GM19397 (cell line): ENCODE data around the gene GASK1B.

Experiments used
- ATAC-seq: cut with Tn5 transposase; IDR thresholded peaks from one replicate; pipeline ENCODE4 v1.9.1; 2021; ENCODE audit warnings: mild to moderate bottlenecking, moderate library complexity; ENCODE audit not compliant: unreplicated experiment

Gene GASK1B

DNA sequence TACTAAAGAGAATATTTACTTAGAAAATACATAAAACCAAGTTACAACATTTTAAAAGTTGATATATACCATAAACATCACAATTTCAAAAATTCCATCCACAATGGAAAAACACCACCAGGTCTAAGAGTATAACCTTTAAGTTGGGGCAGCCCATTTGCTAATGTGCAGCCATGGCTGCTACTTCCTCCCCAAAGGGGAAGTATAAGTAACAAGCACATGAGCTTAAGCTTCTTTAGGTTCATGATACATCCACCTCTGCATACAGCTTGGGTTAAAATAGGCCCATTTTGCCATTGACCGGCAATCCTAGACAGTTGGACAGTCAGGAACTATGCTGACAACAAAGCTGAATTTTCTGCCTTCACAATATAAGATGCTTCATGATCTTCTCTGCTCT is 16.6 kb upstream of the GASK1B start:
- ATAC-seq = no peak

DNA sequence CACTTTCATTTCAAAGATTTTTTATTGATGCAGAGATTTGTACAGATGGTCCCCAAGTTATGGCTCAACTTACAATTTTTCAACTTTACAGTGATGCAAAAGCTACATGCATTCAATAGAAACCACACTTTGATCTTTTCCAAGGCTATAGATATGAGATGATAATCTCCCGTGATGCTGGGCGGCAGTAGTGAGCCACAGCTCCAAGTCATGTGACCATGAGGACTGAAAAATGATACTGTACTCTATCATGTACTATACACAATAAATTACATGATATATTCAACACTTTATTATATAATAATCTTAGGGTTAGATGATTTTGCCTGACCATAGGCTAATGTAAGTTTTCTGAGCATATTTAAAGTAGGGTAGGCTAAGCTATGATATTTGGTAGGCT is 14.0 kb upstream of the GASK1B start:
- no peak for ATAC-seq

GRCh38 chr4:158182736-158183135 is 9.9 kb upstream of the GASK1B start:
- ATAC-seq = no peak

DNA sequence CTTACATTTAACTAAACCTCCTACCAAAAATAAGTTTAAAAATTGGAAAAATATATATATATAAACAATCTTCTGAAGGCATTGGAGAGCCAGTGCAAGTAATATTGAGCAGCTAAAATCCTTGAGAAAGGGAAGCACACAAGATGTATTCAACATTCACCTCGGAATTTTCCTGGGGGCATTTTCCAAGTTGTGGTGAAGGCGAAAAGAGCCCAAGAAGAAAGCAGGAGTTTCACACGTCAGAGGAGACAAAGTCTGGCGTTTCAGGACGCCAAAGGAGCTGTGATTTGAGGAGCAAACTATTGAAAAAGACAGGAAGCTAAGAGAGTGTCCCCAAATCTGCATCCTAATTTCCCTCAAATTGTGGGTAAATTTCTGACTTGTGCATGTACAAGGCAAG is 9.1 kb upstream of the GASK1B start:
- ATAC-seq = no peak

DNA sequence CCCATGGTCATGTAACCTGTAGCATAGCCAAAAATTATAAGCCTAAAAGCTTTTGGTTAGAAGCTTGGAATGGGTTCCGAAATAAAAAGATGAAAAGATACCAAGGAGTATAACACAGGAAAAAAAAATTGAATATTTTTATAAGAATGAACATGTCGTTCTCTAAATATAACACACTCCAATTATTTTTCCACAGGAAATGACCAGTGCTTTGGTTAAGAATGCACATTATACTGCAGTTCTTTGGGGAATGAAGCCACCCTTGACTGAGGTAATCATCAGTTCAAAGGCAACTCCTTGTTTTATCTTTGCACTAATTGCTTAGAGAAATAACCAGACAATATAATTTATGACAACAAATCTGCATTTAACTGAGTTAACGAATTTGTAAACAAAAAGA is 6.6 kb upstream of the GASK1B start:
- no peak for ATAC-seq

DNA sequence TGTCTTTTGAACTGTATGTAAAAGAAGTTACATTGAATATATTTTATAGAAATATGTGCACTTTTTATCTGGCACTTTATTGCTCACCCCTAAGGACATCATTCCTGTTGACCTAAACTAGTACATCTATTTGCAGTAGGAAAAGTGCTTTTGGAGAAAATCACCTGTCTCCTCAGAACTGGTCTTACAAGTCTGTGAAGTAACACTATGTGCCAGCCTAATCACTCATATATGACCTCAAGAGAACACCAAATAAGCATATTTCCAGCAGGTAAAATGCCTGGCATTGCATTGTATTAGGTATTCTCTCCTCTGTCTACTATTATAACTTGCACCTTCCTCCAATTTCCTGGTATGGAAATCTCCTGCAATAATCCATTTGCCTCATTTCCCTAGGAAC is 4.0 kb upstream of the GASK1B start:
- ATAC-seq = no peak

GRCh38 chr4:158176108-158176507 is 3.3 kb upstream of the GASK1B start:
- ATAC-seq = no peak

DNA sequence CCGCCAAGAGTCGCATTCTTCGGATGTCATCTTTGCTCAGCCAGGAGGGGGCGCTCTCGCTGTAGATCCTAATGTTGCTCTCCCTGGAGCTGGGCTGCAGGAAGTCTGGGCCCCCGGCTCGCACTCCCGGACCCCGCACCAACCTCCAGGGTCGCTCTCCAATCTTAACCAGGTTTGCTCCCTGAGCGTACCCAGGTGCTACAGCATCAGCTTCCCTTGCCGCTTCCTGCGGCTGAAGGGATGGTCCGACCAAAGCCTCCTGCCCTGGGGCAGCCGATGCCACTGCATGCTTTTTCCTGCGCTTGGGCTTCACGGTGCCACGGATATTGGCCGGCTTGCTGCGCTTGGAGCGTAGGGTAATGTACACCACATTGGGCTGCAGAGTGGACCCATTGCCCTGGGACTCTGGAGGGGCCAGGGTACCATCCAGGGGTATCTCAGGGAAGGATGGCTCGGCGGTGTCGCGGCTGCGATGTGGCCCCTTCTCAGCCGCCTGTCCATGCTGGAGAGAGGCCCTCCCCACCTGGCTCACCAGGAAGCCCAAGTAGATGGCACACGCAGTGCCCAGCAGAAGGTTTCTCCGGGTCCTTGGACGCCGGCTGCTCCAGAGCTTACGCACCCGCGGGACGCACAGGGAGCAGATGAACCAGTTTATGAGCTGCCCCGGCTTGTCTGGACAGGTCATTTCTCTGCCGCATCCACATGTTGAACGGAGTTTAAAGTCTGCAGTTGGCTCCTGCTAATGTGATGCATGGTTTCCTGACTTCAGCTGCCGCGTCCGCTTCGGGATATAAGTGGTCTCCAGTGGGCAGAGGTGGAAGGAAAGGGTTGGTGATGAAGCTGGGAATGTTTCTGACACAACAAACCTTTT is 1.9 kb downstream of the GASK1B start:
- ATAC-seq = no peak

DNA sequence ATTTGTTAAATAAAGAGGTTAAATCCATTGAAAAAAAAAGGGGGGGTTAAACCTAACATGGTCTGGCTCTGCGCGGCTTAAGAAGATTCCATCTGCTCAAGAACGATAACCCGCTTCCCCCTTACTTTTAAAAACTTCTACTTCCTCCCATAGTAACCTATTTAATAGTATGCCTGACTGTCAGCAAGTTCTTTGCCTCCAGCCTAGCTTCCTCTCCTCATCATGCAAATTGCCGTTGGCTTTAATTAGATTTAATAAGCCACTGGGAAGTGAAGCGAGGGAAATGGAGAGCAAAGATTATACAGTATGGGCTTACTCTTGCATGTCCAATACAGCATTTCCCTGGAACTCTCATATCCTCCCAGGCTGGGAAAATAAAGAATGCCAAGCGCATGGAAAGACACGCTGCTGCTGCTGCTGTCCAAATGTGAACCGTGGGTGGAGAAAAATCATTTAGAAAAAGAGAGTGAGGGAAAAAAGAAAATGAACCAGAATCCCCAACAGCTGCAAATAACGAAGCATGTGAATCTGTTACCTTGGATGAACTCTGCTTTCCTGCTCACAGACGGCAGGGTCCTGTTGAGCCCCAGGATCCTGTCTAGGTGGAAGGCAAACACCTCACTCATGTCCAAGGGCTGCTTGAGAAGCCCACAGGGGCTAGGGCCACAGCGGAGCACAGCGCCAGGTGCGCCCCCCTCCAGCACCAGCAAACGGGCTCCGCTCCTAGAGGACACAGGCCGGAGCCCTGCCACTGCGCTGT is 2.7 kb downstream of the GASK1B start:
- no peak for ATAC-seq

GRCh38 chr4:158169506-158169905 is 3.3 kb downstream of the GASK1B start:
- no peak for ATAC-seq

GRCh38 chr4:158168606-158169005 is 4.2 kb downstream of the GASK1B start:
- no peak for ATAC-seq

- ATAC-seq = no peak
Measured at GRCh38 chr4:158166701-158167100, 6.1 kb downstream of the GASK1B start.

- no peak for ATAC-seq
Measured at GRCh38 chr4:158164768-158165213, 8.0 kb downstream of the GASK1B start.

- ATAC-seq = no peak
Measured at GRCh38 chr4:158163941-158164767, 8.7 kb downstream of the GASK1B start.

DNA sequence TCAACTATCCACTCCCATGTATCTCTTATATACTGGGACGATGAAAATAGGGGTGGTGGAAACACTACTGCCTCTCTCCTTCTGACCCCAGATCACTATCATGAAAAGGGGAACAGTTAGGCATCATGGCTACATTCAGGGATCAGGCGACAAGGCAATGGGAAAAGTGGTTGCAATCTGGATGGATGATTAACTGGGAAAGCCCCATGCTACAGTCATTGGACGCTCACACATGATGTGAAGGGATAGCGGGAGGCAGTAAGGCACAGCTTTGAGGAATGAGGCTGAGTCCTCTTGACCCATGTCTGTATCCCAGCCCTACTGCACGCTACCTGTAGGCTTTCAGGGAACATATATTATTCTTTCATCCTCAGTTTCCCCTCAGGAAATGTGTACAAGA is 10.2 kb downstream of the GASK1B start:
- ATAC-seq = no peak

DNA sequence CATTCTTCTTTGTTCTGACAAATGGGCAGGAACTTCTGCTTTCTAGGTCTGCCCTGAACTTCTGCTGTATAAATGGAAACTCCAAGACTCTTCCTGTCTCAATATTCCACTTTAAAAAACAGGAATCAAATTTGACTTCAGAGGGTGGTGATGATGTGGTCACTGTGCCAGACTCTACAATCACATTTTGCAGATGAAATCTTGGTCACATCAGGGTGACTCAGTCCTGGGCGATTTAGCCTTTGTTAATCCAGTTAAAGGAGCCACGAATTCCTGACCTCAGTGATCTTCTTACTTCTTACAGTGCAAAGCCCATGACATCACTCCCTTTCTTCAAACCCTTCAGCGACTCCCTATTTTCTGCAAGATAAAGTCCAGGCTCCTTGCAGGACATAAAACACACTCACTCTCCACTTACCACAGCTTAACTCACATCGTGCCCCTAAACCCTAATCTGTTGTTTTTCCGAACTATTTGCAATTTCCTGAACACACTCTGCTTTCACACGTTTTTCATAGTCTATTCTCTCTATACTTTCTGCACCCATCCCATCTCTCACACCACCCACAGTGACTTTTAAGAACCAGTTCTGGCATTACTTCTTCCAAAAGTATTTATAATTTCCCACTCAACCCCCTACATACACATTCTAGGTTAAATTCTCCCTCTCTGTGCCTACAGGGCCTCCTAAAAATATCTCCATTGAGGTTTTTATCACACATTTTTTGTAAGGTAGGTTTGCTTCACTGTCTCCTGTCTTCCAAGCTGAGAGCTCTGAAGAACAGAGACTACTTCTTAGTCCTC is 11.1 kb downstream of the GASK1B start:
- no peak for ATAC-seq

DNA sequence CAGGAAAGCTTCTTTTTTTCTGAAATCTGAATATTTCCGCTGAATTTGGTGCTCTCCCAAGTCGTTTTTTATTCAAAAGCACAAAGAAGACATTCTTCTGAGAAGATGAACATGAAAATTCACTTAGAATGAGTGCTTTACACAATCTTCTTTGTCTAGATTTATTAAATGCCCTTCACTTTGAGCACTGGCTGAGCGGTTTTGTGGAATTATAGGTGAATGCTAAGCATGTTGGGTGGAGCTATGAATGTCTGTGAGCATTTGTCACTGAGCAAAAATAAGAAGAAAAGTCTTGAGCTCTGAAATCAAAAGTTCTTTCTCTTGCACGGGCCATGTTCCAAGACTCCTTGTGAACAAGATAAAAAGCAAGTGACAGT is 13.1 kb downstream of the GASK1B start:
- ATAC-seq = no peak

- no peak for ATAC-seq
Measured at GRCh38 chr4:158159054-158159717, 13.6 kb downstream of the GASK1B start.

DNA sequence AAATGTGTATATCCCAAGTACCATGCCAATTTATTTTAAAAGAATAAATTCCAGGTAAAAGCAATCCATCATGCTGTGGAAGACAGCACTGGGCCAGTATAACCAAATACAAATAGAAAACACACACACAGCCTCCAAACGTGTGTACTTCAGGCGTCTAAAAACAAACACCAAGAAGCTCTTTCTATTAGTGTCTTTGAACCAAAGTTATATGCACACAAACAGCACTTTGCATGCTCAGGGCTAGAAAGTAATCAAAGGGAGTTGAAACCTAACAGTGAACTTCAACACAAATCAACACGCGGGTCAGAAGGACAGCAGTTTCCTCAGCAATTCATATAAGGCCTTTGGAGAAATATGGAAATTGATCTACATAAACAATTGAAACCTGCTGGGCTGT is 15.4 kb downstream of the GASK1B start:
- ATAC-seq = no peak
